Inflammatory macrophage (primary cell): ENCODE data around the gene LRRC8B.
A peak's percentile ranks its signal among the peaks of the same experiment; 100 is the strongest.

Experiments
- DNase-seq, 2 donors: peaks; one replicate each; pipeline ENCODE4 v3.0.0-alpha.2; 2020 to 2022

Gene LRRC8B

GRCh38 chr1:89548122-89548857 is 23.7 kb downstream of the LRRC8B start:
- DNase-seq: no peak

- DNase-seq: no peak
Observed at GRCh38 chr1:89550995-89551394, 26.4 kb downstream of the LRRC8B start.

GRCh38 chr1:89552471-89553081 is 27.9 kb downstream of the LRRC8B start:
- DNase-seq: peak; percentile 59 to 65

GRCh38 chr1:89553157-89553556 is 28.5 kb downstream of the LRRC8B start:
- no peak for DNase-seq

- DNase-seq: peak; percentile 26 to 44
Observed at GRCh38 chr1:89555550-89555949, 30.9 kb downstream of the LRRC8B start.

GRCh38 chr1:89556726-89557444 is 32.3 kb downstream of the LRRC8B start:
- DNase-seq: peak; percentile 73 to 79

GRCh38 chr1:89557445-89557825 is 32.8 kb downstream of the LRRC8B start:
- no peak for DNase-seq

GRCh38 chr1:89557956-89558355 is 33.3 kb downstream of the LRRC8B start:
- no peak for DNase-seq

- DNase-seq: no peak
Observed at GRCh38 chr1:89563957-89564604, 39.5 kb downstream of the LRRC8B start.

GRCh38 chr1:89565521-89565920 is 40.9 kb downstream of the LRRC8B start:
- no peak for DNase-seq

GRCh38 chr1:89566761-89567174 is 42.1 kb downstream of the LRRC8B start:
- peak; percentile 28 to 52 for DNase-seq

GRCh38 chr1:89567797-89568196 is 43.2 kb downstream of the LRRC8B start:
- no peak for DNase-seq

- DNase-seq: no peak
Observed at GRCh38 chr1:89573410-89573809, 48.8 kb downstream of the LRRC8B start.

GRCh38 chr1:89574621-89575020 is 50.0 kb downstream of the LRRC8B start:
- no peak for DNase-seq

GRCh38 chr1:89575207-89575606 is 50.6 kb downstream of the LRRC8B start:
- no peak for DNase-seq

- no peak for DNase-seq
Observed at GRCh38 chr1:89576013-89576412, 51.4 kb downstream of the LRRC8B start.

- peak in 1 of 2 donors; percentile 33 for DNase-seq
Observed at GRCh38 chr1:89578151-89578550, 53.5 kb downstream of the LRRC8B start.

GRCh38 chr1:89578946-89579684 is 54.5 kb downstream of the LRRC8B start:
- DNase-seq: no peak

- DNase-seq: no peak
Observed at GRCh38 chr1:89580036-89580435, 55.4 kb downstream of the LRRC8B start.

- no peak for DNase-seq
Observed at GRCh38 chr1:89581859-89582258, 57.2 kb downstream of the LRRC8B start.

GRCh38 chr1:89582571-89582970 is 57.9 kb downstream of the LRRC8B start:
- no peak for DNase-seq

GRCh38 chr1:89584211-89584610 is 59.6 kb downstream of the LRRC8B start:
- no peak for DNase-seq

GRCh38 chr1:89584781-89585180 is 60.2 kb downstream of the LRRC8B start:
- DNase-seq: no peak
